ENCODE results near the gene RPP21. TPM values are rescaled to one million over a fixed set of nuclear protein-coding genes. Genes with fewer than 3 reads are reported as not detected.

The RPP21 gene
- total RNA-seq, 1 experiment from 2014 or later = 64.0 TPM

- Mint-ChIP-seq H3K4me1 (peaks cover 11 to 12% of the 10 kb centered on the region in 2 experiments), H3K36me3 (ENCODE audit: insufficient read depth in 1 of 3, low read depth in 3 of 3) (no peaks in the 10 kb centered on the region), H3K27ac (no peak overlapping the region), H3K27me3 (ENCODE audit: low read depth) (peaks cover 57% of the 10 kb centered on the region), H3K9me3 (peaks cover 0 to 5% of the 10 kb centered on the region in 2 experiments), H3K4me3 (no peak overlapping the region)
- no peak overlapping the region for H4K5ac ChIP-seq (ENCODE audit: insufficient read length, low read depth, low read length)
- H3K23ac ChIP-seq (ENCODE audit: insufficient read length, low read depth, low read length) = no peak overlapping the region
- no peak overlapping the region for H3K56ac ChIP-seq (ENCODE audit: insufficient read length, low read depth, low read length)
- H4K91ac ChIP-seq (ENCODE audit: insufficient read length, low read depth, low read length) = no peak overlapping the region
- H3K4me2 ChIP-seq (ENCODE audit: insufficient read depth, insufficient read length, low read length) = no peak overlapping the region
- H4K20me1 ChIP-seq (ENCODE audit: control insufficient read depth, insufficient read depth, insufficient read length) = no peaks in the 10 kb centered on the region
- H2AK5ac ChIP-seq (ENCODE audit: insufficient read length, low read length) = no peak overlapping the region
- H3T11ph ChIP-seq (ENCODE audit: low read length) = no peak overlapping the region
- H2BK20ac ChIP-seq (ENCODE audit: low read depth, low read length, poor library complexity, severe bottlenecking) = no peak overlapping the region
- H3K27ac ChIP-seq (ENCODE audit: insufficient read length, low read depth, low read length) = no peak overlapping the region
- no peak overlapping the region for H2BK15ac ChIP-seq (ENCODE audit: low read depth, low read length)
- 0 out of 2 replicates have a peak, but pooled peaks cover 2% of the 10 kb centered on the region for H3K4me1 ChIP-seq (ENCODE audit: insufficient read depth, low read length)
- no peak overlapping the region for H3K4ac ChIP-seq (ENCODE audit: low read depth, low read length)
- peaks cover 7% of the 10 kb centered on the region for H3K23me2 ChIP-seq (ENCODE audit: insufficient read length, low read depth, low read length, poor library complexity, severe bottlenecking)
- H3K14ac ChIP-seq (ENCODE audit: insufficient read depth, low read length) = no peak overlapping the region
- H2BK5ac ChIP-seq (ENCODE audit: insufficient read length, low read length) = no peak overlapping the region
- H4K8ac ChIP-seq (replicated peaks; ENCODE audit: insufficient read length, low read depth, low read length) = no peak overlapping the region
- no peaks in the 10 kb centered on the region for H3K79me2 ChIP-seq (ENCODE audit: insufficient read depth, low read length)
- H3K18ac ChIP-seq (ENCODE audit: insufficient read length, low read depth, low read length) = no peak overlapping the region
- peaks cover 4% of the 10 kb centered on the region; the same call in 1 of the 2 replicates for H3K27me3 ChIP-seq (ENCODE audit: insufficient read depth, low read length)
- H2BK120ac ChIP-seq (ENCODE audit: low read depth, low read length, poor library complexity, severe bottlenecking) = no peak overlapping the region
- H3K9me3 ChIP-seq (ENCODE audit: control insufficient read depth, low read depth, low read length) = no peaks in the 10 kb centered on the region
- H2AFZ ChIP-seq (ENCODE audit: low read length) = no peak overlapping the region
- no peak for DNase-seq
- WGBS (ENCODE audit: extremely low coverage, insufficient read length, low lambda C conversion rate) = 100% methylated on average over 2 of the region's 2 CpGs
- H3K79me1 ChIP-seq (ENCODE audit: insufficient read depth, low read depth, low read length, poor library complexity, severe bottlenecking) = no peaks in the 10 kb centered on the region
- no peak overlapping the region for H2BK12ac ChIP-seq (ENCODE audit: insufficient read length, low read depth, low read length)
- TF ChIP-seq CTCF (conservative IDR thresholded peaks at IDR 0.05) = no peak
- H3K9ac ChIP-seq (ENCODE audit: extremely low read depth, insufficient read length, low read length) = no peak overlapping the region
These were observed 16.7 kb downstream of the RPP21 start for GRCh38 chr6:30361661-30362060.
